Transverse colon (tissue), 4 donors: ENCODE data around the gene FBXL5. TPM values are rescaled to one million over a fixed set of nuclear protein-coding genes. Genes with fewer than 3 reads are reported as not detected.
A peak's percentile ranks its signal among the peaks of the same experiment; 100 is the strongest.

Source experiments
- DNase-seq: peaks from one replicate; pipeline ENCODE4 v3.0.0-alpha.2; 2019
- H3K27ac ChIP-seq, 4 donors: fragments of 200-600 bp; sonication (generic); 2 replicates each; pipeline ENCODE4 v1.5.1; 2016 to 2018; ENCODE audit warnings: inconsistent platforms in 4 of 4
- H3K27me3 ChIP-seq: fragments of 200-600 bp; sonication (generic); 2 replicates; pipeline ENCODE4 v1.5.1; 2017; ENCODE audit warnings: inconsistent platforms
- H3K36me3 ChIP-seq, 4 donors: fragments of 200-600 bp; sonication (generic); 2 replicates each; pipeline ENCODE4 v1.5.1; 2017 to 2019; ENCODE audit warnings: inconsistent platforms in 4 of 4
- H3K4me1 ChIP-seq, 4 donors: fragments of 200-600 bp; sonication (generic); 2 replicates each; pipeline ENCODE4 v1.5.1; 2017 to 2020; ENCODE audit warnings: inconsistent platforms in 4 of 4
- H3K4me3 ChIP-seq, 4 donors: fragments of 200-600 bp; sonication (generic); 1 replicate in 1 of 4; 2 replicates in 3 of 4; pipeline versions ENCODE4 v1.5.1 to v1.6.1; 2017 to 2019; ENCODE audit warnings: inconsistent platforms in 4 of 4
- H3K9me3 ChIP-seq, 2 donors: fragments of 200-600 bp; sonication (generic); 2 replicates each; pipeline ENCODE4 v1.5.1; 2017 to 2019; ENCODE audit warnings: inconsistent platforms in 2 of 2
- EP300 ChIP-seq: sonication (generic); formaldehyde crosslinking; IDR thresholded peaks from one replicate; pipeline ENCODE4 v1.6.1; 2017; ENCODE audit warnings: antibody characterized with exemption, low read depth
- POLR2A ChIP-seq: fragments of 450-650 bp; IDR thresholded peaks from one replicate; pipeline ENCODE4 v1.6.1; 2016; ENCODE audit warnings: antibody characterized with exemption, mild to moderate bottlenecking, moderate library complexity
- POLR2AphosphoS5 ChIP-seq, 3 donors: sonication (generic); formaldehyde crosslinking; IDR thresholded peaks; one replicate each; pipeline ENCODE4 v1.6.1; 2016; ENCODE audit warnings: antibody characterized with exemption in 3 of 3
- whole genome bisulfite sequencing, 2 donors: methylation state at CpG; one replicate each; pipeline ENCODE4 v1.1.5; 2018; ENCODE audit warnings: low coverage in 1 of 2; 5-methylcytosine and 5-hydroxymethylcytosine counted together
- in situ Hi-C, 4 donors: fragments of 200-750 bp; cut with MboI; loops; one replicate each; pipeline versions ENCODE4 v1.15.0 to v1.15.1; 2017; ENCODE audit warnings: low sequenced_read_pairs in 3 of 4, low pct_ligation_motif_present in 1 of 4, low pct_unique_long_range_greater_than_20kb in 1 of 4
- intact Hi-C: fragments of 100-400 bp; cut with DNase I; formaldehyde crosslinking; loops from one replicate; pipeline ENCODE4 v1.15.1; 2023; ENCODE audit warnings: low total_unique reads
- total RNA-seq, 4 donors: library from RNA; depleted of rRNA; stranded (reverse); fragments of >200 nt; gene quantifications; one replicate each; pipeline ENCODE4 v1.1.0, GENCODE V29; 2016
- TF ChIP-seq, protein P1 (sequence below), 5 experiments: fragments of 200-600 bp in 3 of 5; fragments of 450-650 bp in 2 of 5; sonication (generic) in 3 of 5; IDR thresholded peaks; 1 replicate in 2 of 5; 2 replicates in 3 of 5; pipeline ENCODE4 v1.5.1; 2016 to 2017; ENCODE audit warnings: antibody characterized with exemption in 5 of 5, inconsistent platforms in 3 of 5, mild to moderate bottlenecking in 2 of 5, moderate library complexity in 1 of 5

FBXL5 gene
- total RNA-seq, 4 donors from 2014 or later = 31.8 to 141 (median 77.5) TPM

DNA sequence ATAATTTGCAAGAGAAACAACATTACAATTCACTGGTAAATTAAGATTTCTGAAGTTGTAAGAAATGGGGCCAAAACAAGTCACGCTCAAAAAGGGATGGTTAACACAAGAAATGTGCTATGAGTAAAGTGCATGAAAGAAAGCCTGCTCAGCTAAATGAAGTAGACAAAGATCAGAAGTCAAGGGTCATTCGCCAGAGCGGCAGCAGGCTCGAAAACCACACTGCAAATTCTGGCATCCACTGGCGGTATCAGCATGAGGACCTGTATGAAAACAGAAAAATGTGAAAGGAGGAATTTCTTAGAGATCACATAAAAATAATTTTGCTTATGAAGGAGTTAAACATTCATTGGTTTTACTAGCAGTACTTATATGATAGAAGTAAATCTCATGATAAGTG is 49.6 kb downstream of the FBXL5 start:
- TF ChIP-seq POLR2AphosphoS5 (IDR thresholded peaks at IDR 0.05) = no peak
- TF ChIP-seq, protein P1, sequence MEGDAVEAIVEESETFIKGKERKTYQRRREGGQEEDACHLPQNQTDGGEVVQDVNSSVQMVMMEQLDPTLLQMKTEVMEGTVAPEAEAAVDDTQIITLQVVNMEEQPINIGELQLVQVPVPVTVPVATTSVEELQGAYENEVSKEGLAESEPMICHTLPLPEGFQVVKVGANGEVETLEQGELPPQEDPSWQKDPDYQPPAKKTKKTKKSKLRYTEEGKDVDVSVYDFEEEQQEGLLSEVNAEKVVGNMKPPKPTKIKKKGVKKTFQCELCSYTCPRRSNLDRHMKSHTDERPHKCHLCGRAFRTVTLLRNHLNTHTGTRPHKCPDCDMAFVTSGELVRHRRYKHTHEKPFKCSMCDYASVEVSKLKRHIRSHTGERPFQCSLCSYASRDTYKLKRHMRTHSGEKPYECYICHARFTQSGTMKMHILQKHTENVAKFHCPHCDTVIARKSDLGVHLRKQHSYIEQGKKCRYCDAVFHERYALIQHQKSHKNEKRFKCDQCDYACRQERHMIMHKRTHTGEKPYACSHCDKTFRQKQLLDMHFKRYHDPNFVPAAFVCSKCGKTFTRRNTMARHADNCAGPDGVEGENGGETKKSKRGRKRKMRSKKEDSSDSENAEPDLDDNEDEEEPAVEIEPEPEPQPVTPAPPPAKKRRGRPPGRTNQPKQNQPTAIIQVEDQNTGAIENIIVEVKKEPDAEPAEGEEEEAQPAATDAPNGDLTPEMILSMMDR (IDR thresholded peaks at IDR 0.05) = no peak
- no peak for TF ChIP-seq EP300
- no peak for TF ChIP-seq POLR2A
- H3K4me1 ChIP-seq = no peaks in the 10 kb centered on the region
- H3K27me3 ChIP-seq = no peaks in the 10 kb centered on the region
- H3K27ac ChIP-seq = no peak overlapping the region
- H3K9me3 ChIP-seq = no peaks in the 10 kb centered on the region
- in situ Hi-C loops (no loop called here), intact Hi-C loops (no loop called here)
- 95 to 97% methylated on average over 5 of the region's 5 CpGs for WGBS, 2 donors
- H3K4me3 ChIP-seq = no peak overlapping the region
- no peak for DNase-seq
- peaks cover 0 to 3% (median 0%) of the 10 kb centered on the region in 4 donors for H3K36me3 ChIP-seq

- TF ChIP-seq EP300 = no peak
- TF ChIP-seq POLR2A = no peak
- TF ChIP-seq, protein P1 (IDR thresholded peaks at IDR 0.05) = no peak
- TF ChIP-seq POLR2AphosphoS5 (IDR thresholded peaks at IDR 0.05) = no peak
- WGBS, 2 donors = 52 to 58% methylated on average over 2 of the region's 2 CpGs
- H3K4me3 ChIP-seq = no peak overlapping the region
- peaks cover 0 to 3% (median 0%) of the 10 kb centered on the region in 4 donors for H3K36me3 ChIP-seq
- H3K27ac ChIP-seq = no peak overlapping the region
- no peaks in the 10 kb centered on the region for H3K9me3 ChIP-seq
- DNase-seq = no peak
- in situ Hi-C loops (no loop called here), intact Hi-C loops (no loop called here)
- H3K4me1 ChIP-seq = no peaks in the 10 kb centered on the region
- no peaks in the 10 kb centered on the region for H3K27me3 ChIP-seq
Observed at GRCh38 chr4:15601862-15602261, 53.3 kb downstream of the FBXL5 start.

DNA sequence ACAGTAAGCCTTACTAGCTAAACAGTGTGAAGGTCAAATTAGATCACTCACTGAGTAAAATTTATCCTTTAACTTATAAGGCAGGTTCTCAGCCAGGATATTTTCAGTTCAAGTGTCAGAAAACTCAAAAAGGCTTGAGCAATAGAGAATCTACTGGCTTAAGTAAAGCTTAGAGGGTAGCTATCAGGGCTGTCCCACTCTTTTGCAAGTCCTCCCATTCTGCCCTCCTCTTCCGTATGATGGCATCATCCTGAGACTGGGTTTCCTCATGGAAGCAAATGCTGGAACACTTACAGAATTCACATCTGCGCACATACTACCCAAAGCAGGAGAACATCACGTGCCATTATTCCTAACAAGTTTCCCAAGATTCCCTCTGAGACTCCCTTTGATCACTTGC is 55.0 kb downstream of the FBXL5 start:
- WGBS, 2 donors = 97% methylated on average over 3 of the region's 3 CpGs; no CpG with 5 or more reads in 1 of the 2 donors
- Histone ChIP-seq H3K4me3 (no peak overlapping the region), H3K36me3 (no peaks in the 10 kb centered on the region), H3K27me3 (no peaks in the 10 kb centered on the region), H3K9me3 (no peaks in the 10 kb centered on the region), H3K27ac (no peak overlapping the region), H3K4me1 (no peaks in the 10 kb centered on the region)
- in situ Hi-C loops = no loop called here
- TF ChIP-seq, protein P1 (IDR thresholded peaks at IDR 0.05) = no peak
- TF ChIP-seq EP300 (no peak), POLR2A (no peak), POLR2AphosphoS5 (IDR thresholded peaks at IDR 0.05) (no peak)
- intact Hi-C loops = no loop called here
- DNase-seq = no peak

DNA sequence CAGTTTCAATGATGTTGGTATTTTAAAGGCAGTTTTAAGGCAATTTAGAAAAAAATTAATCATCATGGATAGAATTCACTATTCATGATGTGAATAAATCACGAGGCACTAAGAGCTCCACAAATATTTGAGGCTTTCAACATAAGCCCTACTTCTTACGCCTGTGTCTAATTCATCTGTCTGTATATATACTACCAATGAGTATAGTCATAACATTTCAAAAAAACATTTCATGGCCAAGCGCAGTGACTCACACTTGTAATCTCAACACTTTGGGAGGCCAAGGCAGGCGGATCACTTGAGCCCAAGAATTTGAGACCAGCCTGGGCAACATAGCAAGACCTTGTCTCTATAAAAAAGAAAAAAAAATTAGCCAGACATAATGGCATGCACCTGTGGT is 56.5 kb downstream of the FBXL5 start:
- Histone ChIP-seq H3K9me3 (no peaks in the 10 kb centered on the region), H3K27me3 (no peaks in the 10 kb centered on the region), H3K4me3 (no peak overlapping the region), H3K4me1 (no peaks in the 10 kb centered on the region), H3K27ac (peak overlapping the region in 1 of 4 donors; percentile 59), H3K36me3 (no peaks in the 10 kb centered on the region)
- in situ Hi-C loops (no loop called here), intact Hi-C loops (no loop called here)
- DNase-seq = no peak
- TF ChIP-seq POLR2AphosphoS5 (IDR thresholded peaks at IDR 0.05) = peak in 1 of 3 donors; percentile 21
- no peak for TF ChIP-seq EP300
- WGBS, 2 donors = 82 to 83% methylated on average over 4 of the region's 4 CpGs

DNA sequence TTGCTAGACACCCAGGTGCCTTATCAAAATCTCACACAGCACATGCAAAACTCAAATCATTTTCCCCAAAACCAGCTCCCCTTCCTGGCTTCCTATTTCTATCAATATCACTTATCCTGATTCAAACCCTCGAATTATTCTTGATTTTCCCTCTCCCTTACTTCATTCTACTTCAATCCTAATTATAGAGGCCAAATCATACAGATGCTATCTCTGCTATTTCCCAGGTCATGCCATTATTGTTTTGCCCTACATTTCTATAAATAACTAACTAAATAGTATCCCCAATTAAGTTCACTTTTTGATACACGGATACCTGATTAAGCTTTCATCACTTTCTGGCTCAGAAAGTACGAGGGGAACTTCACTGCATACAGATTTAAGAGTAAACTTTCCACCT is 62.4 kb downstream of the FBXL5 start:
- 78 to 93% methylated on average over 2 to 3 of the region's 3 CpGs for WGBS, 2 donors
- Histone ChIP-seq H3K4me1 (no peaks in the 10 kb centered on the region), H3K27me3 (no peaks in the 10 kb centered on the region), H3K4me3 (no peak overlapping the region), H3K36me3 (no peaks in the 10 kb centered on the region), H3K9me3 (no peaks in the 10 kb centered on the region), H3K27ac (no peak overlapping the region)
- intact Hi-C loops (no loop called here), in situ Hi-C loops (no loop called here)
- DNase-seq = no peak
- TF ChIP-seq EP300 (no peak), POLR2A (no peak), POLR2AphosphoS5 (IDR thresholded peaks at IDR 0.05) (no peak)
- TF ChIP-seq, protein P1 (IDR thresholded peaks at IDR 0.05) = no peak
